ENCODE results near the gene BCAT1. TPM values are rescaled to one million over a fixed set of nuclear protein-coding genes. Genes with fewer than 3 reads are reported as not detected.

The BCAT1 gene
- total RNA-seq, 2 experiments from 2014 or later: 27.9 to 40.0 TPM

Other genes with a start within 250 kb of the BCAT1 start
- gene DNAI7, start 246.1 kb upstream of the BCAT1 start, total RNA-seq: not detected
- gene ETFRF1, start 246.1 kb upstream of the BCAT1 start, total RNA-seq: 10 to 100 TPM; 11.7 to 15.4 TPM